Skeletal muscle tissue (tissue), 4 donors: Measurements from ENCODE around the gene RNF13. TPM values are rescaled to one million over a fixed set of nuclear protein-coding genes. Genes with fewer than 3 reads are reported as not detected.
"Not testable (repeated sequence)": the region's sequence is repeated elsewhere in the genome, so short reads cannot be mapped to it uniquely, and the experiment has no call there.

Experiments
- H3K27ac ChIP-seq: one replicate; pipeline ENCODE4 v1.7.0; 2013; ENCODE audit warnings: mild to moderate bottlenecking, low read depth, low read length, inconsistent platforms
- H3K27me3 ChIP-seq, 3 donors: one replicate each; pipeline ENCODE4 v1.7.0; 2013; ENCODE audit warnings: low read length in 3 of 3; ENCODE audit not compliant: control insufficient read depth in 3 of 3, insufficient read depth in 3 of 3
- H3K36me3 ChIP-seq, 3 donors: one replicate each; pipeline ENCODE4 v1.7.0; 2013; ENCODE audit warnings: low read length in 3 of 3; ENCODE audit not compliant: control insufficient read depth in 3 of 3, insufficient read depth in 3 of 3
- H3K4me1 ChIP-seq, 3 donors: one replicate each; pipeline ENCODE4 v1.7.0; 2013; ENCODE audit warnings: low read length in 3 of 3, mild to moderate bottlenecking in 3 of 3; ENCODE audit not compliant: control insufficient read depth in 3 of 3, insufficient read depth in 3 of 3
- H3K4me3 ChIP-seq, 3 donors: one replicate each; pipeline ENCODE4 v1.7.0; 2013; ENCODE audit warnings: low read length in 3 of 3
- H3K9ac ChIP-seq, 3 donors: one replicate each; pipeline ENCODE4 v1.7.0; 2013; ENCODE audit warnings: low read length in 3 of 3, mild to moderate bottlenecking in 3 of 3, moderate library complexity in 2 of 3, low read depth in 1 of 3
- H3K9me3 ChIP-seq, 3 donors: one replicate each; pipeline ENCODE4 v1.7.0; 2013; ENCODE audit warnings: low read length in 3 of 3; ENCODE audit not compliant: control insufficient read depth in 3 of 3
- total RNA-seq: library from RNA; depleted of rRNA; stranded (reverse); fragments of >200 nt; gene quantifications from one replicate; pipeline ENCODE4 v1.2.3, GENCODE V29; 2014
- donor health status: Osteomylitis.

RNF13 gene
- total RNA-seq, 1 donor from 2014 or later = 98.6 TPM

DNA sequence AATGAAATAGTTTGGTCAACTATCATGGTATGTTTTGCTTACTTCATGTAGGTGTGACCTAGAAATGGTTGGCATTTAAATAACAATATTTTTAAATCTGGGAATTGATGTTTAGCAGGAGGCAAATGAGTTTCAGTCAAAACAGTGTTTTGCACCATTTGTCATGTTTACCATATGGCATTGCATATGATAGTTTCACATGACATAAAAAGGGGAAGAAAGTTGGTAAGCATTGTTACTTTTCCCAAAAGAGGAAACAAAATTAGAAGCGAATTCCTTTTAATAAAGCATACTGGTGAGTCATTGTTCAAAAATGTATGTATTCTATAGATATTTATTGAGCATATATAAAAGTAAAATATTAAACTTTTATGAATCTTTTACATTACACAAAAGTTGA, 2.3 kb downstream of the RNF13 start:
- Histone ChIP-seq H3K9me3 (no peaks in the 10 kb centered on the region), H3K9ac (peak overlapping the region in 2 of 3 donors; percentile 30 to 98), H3K27ac (peak overlapping the region; percentile 99), H3K36me3 (no peaks in the 10 kb centered on the region), H3K27me3 (no peaks in the 10 kb centered on the region), H3K4me3 (peak overlapping the region; percentile 7 to 97 (median 36)), H3K4me1 (peaks cover 13 to 32% (median 26%) of the 10 kb centered on the region in 3 donors)

DNA sequence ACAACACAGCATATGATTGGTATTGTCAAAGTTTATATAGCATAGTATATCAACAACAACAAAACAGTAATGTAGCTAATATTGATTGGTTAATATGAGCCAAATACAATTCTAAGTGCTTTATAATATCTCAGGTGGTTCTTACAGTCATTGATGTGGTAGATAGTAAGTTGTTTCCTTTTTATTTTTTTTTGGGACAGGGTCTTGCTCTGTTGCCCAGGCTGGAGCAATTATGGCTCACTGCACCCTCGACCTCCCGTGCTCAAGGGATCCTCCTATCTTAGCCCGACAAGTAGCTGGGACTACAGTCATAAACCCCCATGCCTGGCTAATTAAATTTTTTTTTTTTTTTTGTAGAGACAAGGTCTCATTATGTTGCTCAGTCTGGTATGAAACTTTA, 2.7 kb downstream of the RNF13 start:
- H3K4me1 ChIP-seq = peaks cover 13 to 32% (median 26%) of the 10 kb centered on the region in 3 donors
- peak overlapping the region; percentile 20 for H3K27ac ChIP-seq
- H3K4me3 ChIP-seq = peak overlapping the region in 1 of 3 donors; percentile 8

DNA sequence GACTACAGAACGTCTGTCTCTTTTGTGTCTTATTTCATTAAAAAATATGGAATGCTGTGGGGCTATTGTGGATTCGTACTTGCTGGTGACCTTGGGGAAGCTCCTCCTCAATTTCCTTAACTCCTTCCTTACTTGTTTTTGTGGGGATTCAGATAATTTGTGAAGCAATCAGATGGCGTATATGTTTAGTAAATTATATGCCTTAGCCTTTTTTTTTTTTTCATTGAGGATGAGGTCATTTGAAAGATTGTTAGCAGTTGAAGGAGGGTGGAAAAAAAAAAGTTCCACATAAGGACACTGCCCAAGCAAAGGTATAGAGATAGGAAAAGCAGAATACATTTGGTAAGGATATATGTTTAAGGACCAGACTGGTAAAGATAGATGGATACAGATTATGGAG, 3.3 kb downstream of the RNF13 start:
- Histone ChIP-seq H3K4me3 (peak overlapping the region in 2 of 3 donors; percentile 8 to 18), H3K36me3 (no peaks in the 10 kb centered on the region), H3K27ac (peak overlapping the region; percentile 20), H3K9me3 (no peaks in the 10 kb centered on the region), H3K9ac (no peak overlapping the region), H3K27me3 (no peaks in the 10 kb centered on the region), H3K4me1 (peaks cover 13 to 32% (median 26%) of the 10 kb centered on the region in 3 donors)

More for the DNA sequence above, 2.7 kb downstream of the RNF13 start:
- H3K9me3 ChIP-seq = no peaks in the 10 kb centered on the region
- no peaks in the 10 kb centered on the region for H3K36me3 ChIP-seq
- H3K9ac ChIP-seq = no peak overlapping the region
- no peaks in the 10 kb centered on the region for H3K27me3 ChIP-seq

DNA sequence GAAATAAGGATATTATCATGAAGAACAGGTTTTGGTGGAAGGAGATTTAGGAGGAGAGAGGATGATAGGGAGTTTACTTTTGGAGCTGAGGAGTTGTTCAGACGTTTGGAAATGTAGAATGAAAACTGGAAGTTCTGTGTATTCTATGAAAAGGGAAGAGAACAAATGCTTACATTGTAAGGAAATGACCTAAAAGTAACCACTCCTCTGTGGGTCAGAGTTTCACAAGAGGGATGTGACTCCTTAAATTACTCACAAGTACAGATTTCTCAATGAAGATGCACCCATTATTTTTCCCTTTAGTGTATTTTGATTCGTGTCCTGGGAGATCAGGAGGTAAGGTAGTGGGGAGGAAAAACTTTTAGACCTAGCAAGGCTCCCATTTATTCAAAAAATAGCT, 4.0 kb downstream of the RNF13 start:
- Histone ChIP-seq H3K27ac (no peak overlapping the region), H3K9ac (no peak overlapping the region), H3K9me3 (no peaks in the 10 kb centered on the region), H3K27me3 (no peaks in the 10 kb centered on the region), H3K4me3 (no peak overlapping the region), H3K36me3 (no peaks in the 10 kb centered on the region), H3K4me1 (peaks cover 13 to 30% (median 25%) of the 10 kb centered on the region in 3 donors)

DNA sequence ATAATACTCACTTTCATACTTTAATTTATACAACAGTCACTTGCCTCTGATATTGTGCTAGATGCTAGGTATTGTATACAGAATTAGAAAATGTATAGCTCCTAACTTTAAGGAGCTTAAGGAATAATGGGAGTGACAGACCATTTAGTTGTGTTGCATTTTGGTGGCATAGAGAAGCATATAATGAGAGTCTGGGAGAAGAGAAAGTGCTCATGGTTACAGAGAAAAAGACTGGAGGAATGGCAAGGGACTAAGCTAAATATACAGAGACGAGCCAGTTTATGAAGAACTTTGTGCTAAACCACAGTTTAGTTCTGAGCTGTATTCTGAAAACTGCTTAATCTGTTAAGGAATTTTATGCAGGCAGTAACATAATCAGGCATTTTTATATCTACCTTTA, 6.4 kb downstream of the RNF13 start:
- no peaks in the 10 kb centered on the region for H3K27me3 ChIP-seq
- no peak overlapping the region for H3K4me3 ChIP-seq
- H3K9ac ChIP-seq = no peak overlapping the region
- no peak overlapping the region for H3K27ac ChIP-seq
- peaks cover 13 to 20% (median 15%) of the 10 kb centered on the region in 3 donors for H3K4me1 ChIP-seq
- no peaks in the 10 kb centered on the region for H3K9me3 ChIP-seq
- H3K36me3 ChIP-seq = no peaks in the 10 kb centered on the region

DNA sequence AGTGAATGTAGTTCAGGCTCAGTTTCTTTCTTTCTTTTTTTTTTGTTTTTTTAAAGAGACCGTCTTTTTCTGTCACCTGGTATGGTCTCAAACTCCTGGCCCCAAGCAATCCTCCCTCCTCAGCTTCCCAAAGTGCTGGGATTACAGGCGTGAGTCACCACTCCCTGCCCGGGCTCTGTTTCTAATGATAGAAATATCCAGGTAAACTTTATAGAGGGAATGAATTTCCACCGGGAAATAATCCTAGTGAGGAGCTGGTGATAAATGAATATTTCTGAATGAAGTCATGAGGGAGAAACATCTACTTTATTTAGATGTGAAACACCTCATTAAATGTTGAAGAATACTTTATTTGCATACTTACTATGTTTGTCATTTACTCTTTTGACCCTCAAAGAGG, 7.2 kb downstream of the RNF13 start:
- Histone ChIP-seq H3K4me1 (peaks cover 9 to 13% (median 12%) of the 10 kb centered on the region in 3 donors), H3K9me3 (no peaks in the 10 kb centered on the region), H3K36me3 (no peaks in the 10 kb centered on the region), H3K9ac (no peak overlapping the region), H3K27me3 (no peaks in the 10 kb centered on the region), H3K27ac (no peak overlapping the region), H3K4me3 (no peak overlapping the region)

DNA sequence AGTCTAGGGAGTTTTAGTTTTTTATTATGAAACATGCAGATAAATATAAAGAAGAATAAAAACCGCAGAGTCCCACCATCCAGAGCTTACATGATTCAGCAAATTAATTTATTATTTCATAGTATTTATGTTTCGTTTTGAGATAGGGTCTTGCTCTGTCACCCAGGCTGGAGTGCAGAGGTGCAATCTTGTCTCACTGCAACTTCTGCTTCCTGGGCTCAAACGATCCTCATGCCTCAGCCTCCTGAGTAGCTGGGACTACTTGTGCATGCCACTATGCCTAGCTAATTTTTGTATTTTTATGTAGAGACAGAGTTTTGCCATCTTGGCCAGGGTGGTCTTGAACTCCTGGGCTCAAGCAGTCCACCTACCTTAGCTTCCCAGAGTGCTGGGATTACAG, 13.6 kb downstream of the RNF13 start:
- H3K27me3 ChIP-seq = no peaks in the 10 kb centered on the region
- H3K4me3 ChIP-seq = no peak overlapping the region
- H3K9me3 ChIP-seq = peaks cover 0 to 5% (median 0%) of the 10 kb centered on the region in 3 donors
- no peak overlapping the region for H3K27ac ChIP-seq
- no peaks in the 10 kb centered on the region for H3K36me3 ChIP-seq
- H3K4me1 ChIP-seq = peaks cover 3 to 7% (median 4%) of the 10 kb centered on the region in 3 donors
- H3K9ac ChIP-seq = no peak overlapping the region

DNA sequence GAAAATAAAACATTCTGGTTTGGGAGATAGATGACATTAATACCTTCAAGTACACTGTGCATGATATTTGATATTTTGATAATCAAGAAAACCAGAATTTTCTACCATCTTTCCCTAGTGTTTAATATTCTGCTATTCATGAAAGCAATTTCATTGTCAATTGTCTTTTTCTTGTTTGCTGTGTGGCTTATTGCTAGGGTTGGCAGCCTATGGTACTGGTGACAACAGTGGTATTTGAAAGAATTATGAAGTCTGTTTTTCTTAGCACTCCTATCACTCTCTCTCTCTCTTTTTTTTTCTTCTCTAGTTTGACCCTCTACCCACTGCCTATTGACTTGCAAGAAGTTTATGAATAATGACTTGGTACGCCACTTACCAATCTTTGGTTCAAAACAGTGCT, 15.4 kb downstream of the RNF13 start:
- Histone ChIP-seq H3K36me3 (no peaks in the 10 kb centered on the region), H3K9ac (no peak overlapping the region), H3K4me1 (peaks cover 3 to 7% (median 4%) of the 10 kb centered on the region in 3 donors), H3K27ac (no peak overlapping the region), H3K4me3 (no peak overlapping the region), H3K27me3 (no peaks in the 10 kb centered on the region), H3K9me3 (peaks cover 0 to 5% (median 3%) of the 10 kb centered on the region in 3 donors)

DNA sequence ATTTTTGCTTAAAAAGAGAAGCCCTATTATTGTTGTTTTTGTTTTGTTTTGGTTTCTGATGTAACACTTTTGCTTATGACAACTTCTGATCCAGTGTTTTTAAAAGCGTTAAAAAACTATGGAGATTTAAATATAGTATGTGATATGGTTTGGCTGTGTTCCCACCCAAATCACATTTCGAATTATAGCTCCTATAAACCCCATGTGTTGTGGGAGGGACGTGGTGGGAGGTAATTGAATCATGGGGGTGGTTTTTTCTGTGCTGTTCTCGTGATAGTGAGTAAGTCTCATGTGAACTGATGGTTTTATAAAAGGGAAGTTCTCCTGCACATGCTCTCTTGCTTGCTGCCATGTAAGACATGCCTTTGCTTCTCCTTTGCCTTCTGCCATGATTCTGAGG, 16.6 kb downstream of the RNF13 start:
- H3K36me3 ChIP-seq, H3K9ac ChIP-seq, H3K4me3 ChIP-seq, H3K27ac ChIP-seq, H3K27me3 ChIP-seq, H3K9me3 ChIP-seq, H3K4me1 ChIP-seq: not testable (repeated sequence)

DNA sequence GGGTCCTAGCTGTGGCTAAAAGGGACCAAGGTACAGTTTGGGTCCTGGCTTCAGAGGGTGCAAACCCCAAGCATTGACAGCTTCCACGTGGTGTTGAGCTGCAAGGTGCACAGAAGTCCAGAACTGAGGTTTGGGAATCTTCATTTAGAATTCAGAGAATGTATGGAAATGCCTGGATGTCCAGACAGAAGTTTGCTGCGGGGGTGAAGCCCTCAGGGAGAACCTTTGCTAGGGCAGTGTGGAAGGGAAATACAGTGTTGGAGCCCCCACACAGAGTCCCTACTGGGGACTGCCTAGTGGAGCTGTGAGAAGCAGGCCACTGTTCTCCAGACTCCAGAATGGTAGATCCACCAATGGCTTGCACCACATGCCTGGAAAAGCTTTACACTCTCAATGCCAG, 17.9 kb downstream of the RNF13 start:
- Histone ChIP-seq H3K9me3 (peaks cover 0 to 5% (median 5%) of the 10 kb centered on the region in 3 donors), H3K27ac (no peak overlapping the region), H3K4me3 (no peak overlapping the region), H3K27me3 (no peaks in the 10 kb centered on the region), H3K4me1 (peaks cover 0 to 4% (median 3%) of the 10 kb centered on the region in 3 donors), H3K36me3 (no peaks in the 10 kb centered on the region), H3K9ac (no peak overlapping the region)
